GM18526 (cell line): ENCODE measurements around the gene ARMC6.

Experiments
- POLR2A ChIP-seq: IDR thresholded peaks from 3 replicates; pipeline ENCODE4 v1.6.1; 2011; ENCODE audit not compliant: insufficient read length; ENCODE audit errors: extremely low read depth

Gene ARMC6

DNA sequence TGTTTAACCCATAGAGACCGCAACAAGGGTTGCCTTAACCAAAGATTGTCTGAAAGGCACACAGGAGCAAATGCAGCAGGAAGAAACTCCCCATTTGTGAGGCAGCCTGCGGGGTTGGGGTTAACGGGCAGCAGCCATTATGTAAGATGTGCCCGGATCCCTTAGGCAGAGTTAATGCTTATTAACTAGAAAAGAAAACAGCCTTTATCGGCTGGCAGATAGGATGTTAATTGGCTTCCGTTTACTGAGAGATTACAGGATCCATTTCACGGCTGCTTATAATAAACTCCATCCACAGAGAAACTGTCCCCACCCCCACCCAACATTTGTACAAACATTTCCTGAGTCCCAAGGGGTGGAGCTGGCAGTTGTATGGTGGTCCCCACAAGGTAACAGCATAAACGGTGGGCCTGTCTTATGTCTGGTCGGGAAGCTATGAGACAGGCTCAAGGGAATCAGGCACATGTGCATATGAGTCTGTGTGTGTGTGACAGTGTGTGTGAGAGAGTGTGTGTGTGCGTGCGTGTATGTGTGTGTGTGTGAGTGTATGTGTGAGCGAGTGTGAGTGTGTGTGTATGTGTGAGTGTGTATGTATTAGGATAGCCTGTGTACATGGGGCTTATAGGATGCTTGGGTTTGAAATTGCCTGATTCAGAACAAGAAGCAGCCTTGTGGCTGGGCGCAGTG lies 40.9 kb downstream of the ARMC6 start:
- no peak for TF ChIP-seq POLR2A

DNA sequence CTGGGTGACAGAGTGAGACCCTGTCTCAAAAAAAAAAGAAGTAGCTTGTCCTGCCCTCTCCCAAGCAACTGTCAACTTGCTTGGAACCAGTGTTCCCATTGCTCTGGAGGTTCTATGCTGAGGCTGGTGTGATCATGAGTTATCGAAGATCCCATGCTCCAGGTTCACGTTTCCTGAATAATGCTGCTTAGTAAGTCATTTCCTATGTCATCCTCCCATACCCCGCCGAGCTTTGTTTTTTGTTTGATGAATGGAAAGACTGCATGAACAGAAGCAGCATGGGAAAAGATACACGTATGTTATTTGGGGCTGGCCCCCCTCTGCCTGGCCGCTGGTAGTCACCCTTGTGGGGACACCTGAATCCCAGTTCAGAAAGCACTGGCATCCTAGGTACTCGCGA lies 41.7 kb downstream of the ARMC6 start:
- TF ChIP-seq POLR2A: no peak

GRCh38 chr19:19076476-19076875 lies 43.1 kb downstream of the ARMC6 start:
- no peak for TF ChIP-seq POLR2A

DNA sequence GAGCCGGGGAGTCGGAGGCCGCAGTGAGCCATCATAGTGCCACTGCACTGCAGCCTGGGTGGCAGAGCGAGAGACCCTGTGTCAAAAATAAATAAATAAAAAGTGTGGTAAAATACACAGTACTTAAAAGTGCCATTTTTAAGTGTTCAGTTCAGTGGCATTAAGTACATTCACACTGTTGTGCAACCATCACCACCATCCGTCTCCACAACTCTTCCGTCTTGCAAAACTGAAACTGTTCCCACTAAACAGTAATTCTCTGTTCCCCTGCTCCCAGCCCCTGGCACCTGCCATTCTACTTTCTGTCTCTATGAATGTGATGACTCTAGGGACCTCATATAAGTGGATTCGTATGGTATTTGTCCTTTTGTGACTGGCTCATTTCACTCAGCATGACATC lies 43.7 kb downstream of the ARMC6 start:
- TF ChIP-seq POLR2A: no peak

DNA sequence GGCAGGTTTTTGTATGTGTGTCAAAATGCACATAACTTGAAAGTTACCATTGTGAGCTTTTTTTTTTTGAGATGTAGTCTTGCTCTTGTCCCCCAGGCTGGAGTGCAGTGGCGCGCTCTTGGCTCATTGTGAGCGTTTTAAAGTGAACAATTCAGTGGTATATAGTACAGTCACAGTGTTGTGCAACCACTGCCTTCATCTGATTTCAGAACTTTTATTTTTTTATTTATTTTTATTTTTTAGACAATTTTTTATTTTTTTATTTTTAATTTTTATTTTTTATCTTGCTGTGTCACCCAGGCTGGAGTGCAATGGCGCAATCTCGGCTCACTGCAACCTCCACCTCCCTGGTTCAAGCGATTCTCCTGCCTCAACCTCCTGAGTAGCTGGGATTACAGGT lies 45.4 kb downstream of the ARMC6 start:
- TF ChIP-seq POLR2A: no peak

- no peak for TF ChIP-seq POLR2A
Observed at GRCh38 chr19:19079571-19079970, 46.2 kb downstream of the ARMC6 start.

DNA sequence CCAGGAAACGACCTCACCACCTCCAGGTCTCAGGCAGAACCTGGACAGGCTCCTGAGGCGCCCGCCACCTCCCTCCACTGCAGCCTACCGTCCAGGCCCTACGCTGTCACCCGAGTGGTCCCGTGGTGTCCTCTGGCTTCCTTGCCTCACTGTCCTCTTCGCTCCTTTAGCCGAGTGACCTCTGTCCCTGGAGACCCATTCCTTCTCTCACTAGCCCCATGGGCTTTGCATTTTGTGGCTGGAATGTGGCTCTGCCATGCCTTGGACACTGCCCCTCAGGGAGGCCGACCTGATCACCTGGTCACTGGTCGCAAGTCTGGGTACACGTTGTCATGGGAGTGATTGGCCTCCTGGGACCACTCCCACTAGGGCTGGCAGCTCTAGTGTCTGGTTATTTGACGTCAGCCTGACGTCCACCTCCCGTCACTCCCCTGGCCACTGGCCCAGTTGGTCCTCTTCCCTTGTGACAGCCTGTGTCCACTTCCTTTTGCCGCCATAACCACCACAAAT lies 48.3 kb downstream of the ARMC6 start:
- no peak for TF ChIP-seq POLR2A

DNA sequence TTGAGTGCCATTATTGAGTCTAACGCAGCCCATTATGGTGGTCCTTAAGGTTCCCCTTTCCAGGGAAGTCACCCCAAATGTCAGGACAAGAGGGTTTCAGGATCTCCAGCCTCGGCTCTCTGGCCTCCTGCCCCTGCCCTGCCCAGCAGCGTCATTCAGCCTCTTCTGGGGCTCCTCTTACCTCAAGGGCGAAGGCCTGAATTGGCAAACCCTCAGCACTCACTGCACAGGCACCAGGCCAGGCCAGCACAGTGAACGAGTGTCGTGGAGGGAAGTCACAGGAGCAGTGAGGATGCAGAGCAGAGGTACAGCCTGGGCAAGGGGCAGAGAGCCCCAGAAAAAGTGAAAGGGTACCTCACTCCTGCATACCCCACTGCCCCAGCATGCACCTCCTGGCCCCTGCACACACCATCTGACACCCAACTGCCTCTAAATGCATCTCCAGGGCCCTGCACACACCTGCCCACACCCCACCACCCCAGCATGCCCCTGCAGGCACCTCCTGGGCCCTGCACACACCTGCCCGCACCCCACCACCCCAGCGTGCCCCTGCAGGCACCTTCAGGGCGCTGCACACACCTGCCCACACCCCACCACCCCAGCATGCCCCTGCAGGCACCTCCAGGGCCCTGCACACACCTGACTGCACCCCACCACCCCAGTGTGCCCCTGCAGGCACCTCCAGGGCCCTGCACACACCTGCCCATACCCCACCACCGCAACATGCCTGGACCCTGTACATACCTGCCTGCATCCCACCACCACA lies 50.2 kb downstream of the ARMC6 start:
- TF ChIP-seq POLR2A: no peak

GRCh38 chr19:19087676-19088075 lies 54.3 kb downstream of the ARMC6 start:
- TF ChIP-seq POLR2A: no peak

- TF ChIP-seq POLR2A: no peak
Observed at GRCh38 chr19:19094513-19094912, 61.1 kb downstream of the ARMC6 start.

DNA sequence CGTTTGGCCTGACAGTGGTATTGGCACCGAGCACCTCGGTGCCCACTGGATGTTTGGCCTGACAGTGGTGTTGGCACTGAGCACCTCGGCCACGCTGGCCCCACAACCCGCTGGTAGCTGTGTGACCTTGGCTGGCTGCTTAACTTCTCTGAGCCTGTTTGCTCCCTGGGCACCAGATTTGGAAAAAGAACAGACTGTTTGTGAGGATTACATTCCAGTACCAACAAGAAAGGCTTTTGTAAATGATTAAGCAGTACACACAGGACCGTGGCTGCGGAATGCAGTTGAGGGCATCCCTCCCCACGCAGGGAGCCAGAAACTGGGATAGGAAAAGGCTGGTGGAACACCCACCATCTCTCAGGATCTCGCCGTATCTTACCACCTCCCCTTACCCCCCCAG lies 62.3 kb downstream of the ARMC6 start:
- no peak for TF ChIP-seq POLR2A

DNA sequence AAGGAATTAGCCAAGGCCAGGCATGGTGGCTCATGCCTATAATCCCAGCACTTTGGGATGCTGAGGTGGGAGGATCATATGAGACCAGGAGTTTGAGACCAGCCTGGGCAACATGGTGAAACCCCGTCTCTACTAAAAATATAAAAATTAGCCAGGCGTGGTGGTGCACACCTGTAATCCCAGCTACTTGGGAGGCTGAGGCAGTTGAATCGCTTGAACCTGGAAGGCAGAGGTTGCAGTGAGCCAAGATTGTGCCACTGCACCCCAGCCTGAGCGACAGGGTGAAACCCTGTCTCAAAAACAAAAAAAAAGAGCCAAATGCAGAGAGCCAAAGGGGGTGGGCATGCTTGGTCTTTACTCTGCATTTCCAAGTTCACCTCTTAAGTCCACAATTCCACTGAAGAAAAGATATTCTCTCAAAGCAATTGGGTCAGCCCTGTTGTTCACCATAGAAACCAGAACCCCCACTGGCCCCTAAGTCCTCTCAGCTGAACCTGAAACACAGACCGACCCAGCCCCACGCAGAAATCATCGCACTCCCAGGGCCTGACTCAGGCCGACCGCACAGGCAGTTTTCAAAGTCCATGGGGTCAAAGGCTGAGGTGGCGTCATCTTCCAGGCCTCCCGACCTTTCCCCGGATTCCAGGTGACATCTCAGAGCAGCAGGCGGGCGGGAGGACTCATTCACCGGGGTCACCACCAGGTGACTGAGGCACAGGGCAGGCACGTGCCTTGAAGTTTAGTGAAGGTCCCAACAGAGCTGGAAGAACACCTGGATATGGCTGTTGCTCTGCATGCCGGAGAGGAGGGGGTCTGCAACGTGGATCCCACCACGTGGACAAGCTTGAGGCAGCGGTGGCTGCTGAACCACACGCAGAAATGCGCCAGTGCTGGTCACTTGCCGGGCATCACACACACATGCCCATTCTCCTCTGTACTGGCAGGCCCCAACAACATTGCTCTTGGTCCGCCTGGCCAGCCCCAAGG lies 63.5 kb downstream of the ARMC6 start:
- no peak for TF ChIP-seq POLR2A

DNA sequence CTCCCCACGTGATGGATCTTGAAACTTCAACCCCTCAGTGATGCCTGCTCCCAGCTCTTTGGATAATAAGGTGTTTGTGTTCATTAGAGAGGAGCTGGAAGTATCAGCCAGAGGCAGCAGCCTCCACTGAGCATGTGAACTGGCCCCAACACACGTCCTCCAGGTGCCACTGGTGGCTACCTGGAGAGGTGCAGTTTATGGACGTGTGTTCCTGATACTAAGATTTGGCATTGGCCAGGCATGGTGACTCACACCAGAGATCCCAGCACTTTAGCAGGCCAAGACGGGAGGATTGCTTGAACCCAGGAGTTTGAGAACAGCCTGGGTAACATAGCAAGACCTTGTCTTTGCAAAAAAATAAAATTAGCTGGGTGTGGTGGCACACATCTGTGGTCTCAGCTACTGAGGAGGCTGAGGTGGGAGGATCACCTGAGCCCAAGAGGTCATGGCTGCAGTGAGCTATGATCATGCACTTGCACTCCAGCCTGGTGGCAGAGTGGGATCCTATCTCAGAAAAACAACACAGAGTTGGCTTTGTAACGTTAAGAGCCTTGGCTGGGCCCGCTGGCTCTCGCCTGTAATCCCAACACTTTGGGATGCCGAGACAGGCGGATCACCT lies 64.8 kb downstream of the ARMC6 start:
- no peak for TF ChIP-seq POLR2A

DNA sequence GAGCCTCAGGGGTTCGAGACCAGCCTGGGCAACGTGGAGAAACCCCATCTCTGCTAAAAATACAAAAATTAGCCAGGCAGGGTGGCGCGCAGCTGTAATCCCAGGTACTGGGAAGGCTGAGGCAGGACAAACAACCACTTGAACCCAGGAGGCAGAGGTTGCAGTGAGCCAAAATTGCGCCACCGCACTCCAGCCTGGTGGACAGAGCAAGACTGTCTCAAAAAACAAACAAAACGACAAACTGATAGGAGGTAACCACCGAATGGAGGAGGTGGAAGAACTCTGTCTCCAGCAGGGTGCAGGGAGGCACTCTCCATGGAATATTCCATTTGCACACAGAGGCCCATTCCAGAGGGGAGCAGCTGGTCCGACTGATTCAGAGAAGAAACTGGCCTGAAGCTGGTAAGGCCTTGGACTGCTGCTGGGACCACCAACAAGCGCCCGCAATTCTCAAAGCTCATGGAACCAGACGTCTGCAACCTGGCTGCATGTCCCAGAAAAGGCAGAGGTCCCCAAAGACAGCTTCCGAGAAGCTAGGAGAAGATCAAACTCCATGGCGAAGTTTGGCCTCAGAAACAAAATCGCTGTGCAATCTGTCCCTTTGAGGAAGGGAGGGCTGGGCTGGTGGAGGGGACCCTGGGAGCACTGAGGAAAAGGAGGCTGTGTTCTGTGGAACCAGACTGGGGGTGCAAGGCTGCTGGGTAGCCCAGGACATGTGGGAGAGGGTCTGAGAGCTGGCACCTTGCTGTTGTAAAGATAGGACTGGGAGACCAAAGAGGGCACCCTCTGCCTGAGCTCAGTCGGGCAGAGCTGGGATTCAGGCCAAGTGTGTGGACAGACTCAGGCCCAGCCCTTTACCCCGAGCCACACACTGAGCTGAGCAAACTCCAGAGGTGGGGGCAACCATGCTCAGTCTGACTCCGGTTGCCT lies 65.6 kb downstream of the ARMC6 start:
- TF ChIP-seq POLR2A: no peak

DNA sequence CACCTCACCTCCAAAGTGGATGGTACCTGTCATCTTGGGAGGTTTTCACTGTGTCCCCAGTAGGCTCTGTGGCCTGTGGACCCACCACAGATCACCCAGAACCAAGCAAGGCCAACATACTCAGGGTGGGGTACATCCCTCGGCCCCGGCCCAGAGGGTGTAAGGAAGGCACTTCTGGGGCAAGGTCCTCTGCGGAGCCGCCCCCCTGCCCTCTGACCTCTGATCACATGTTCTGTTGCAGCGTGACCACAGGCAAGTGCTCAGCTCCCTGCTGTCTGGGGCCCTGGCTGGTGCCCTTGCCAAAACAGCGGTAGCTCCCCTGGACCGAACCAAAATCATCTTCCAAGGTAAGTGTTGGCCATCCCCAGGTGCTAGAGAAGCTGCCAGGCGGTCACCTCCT lies 68.1 kb downstream of the ARMC6 start:
- no peak for TF ChIP-seq POLR2A
